ENCODE results near the gene FOCAD.

FOCAD gene

DNA sequence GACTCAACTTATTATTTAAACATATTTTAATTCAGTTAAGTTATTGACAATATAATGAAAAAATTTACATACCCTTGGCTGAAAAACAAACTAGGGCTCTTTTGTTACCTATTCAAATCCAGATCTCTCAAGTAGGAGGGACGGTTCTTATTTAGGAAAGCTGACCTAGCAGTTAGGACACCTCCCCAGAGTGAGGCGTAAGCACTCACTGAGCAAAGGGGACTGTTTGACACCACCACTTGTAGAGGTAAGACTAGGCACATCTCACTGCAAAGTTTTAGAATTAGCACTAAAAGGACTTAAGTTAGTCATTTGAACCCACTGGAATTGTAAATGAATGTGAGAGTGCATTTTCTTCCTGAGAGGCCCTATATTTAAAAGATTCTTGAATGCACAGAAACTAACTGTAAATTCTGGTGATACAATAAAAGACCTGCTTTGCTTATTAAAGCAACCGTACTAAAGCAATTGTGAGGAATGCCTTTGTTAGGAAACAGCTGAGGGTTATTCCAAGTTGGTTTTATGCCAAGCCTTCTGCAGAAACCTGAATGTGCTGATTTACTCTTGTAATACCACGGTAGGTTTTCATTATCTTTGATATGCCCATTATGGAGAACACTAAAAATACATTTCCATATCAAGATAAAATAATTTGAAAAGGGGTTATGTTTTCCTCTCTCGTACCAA is 331.2 kb downstream of the FOCAD start:
- H3K4me3 ChIP-seq (ENCODE audit: low read length) = no peak overlapping the region
- H3K4me1 ChIP-seq (ENCODE audit: control insufficient read depth, low read depth, low read length) = peaks cover 19% of the 10 kb centered on the region
- no peaks in the 10 kb centered on the region for H3K36me3 ChIP-seq (ENCODE audit: control insufficient read depth, low read depth, low read length)
- H3K9ac ChIP-seq (ENCODE audit: low read length) = no peak overlapping the region
- H3K9me3 ChIP-seq (ENCODE audit: control insufficient read depth, low read depth, low read length) = no peaks in the 10 kb centered on the region
- no peaks in the 10 kb centered on the region for H3K27me3 ChIP-seq (ENCODE audit: control insufficient read depth, insufficient read depth, low read length)
- no peak overlapping the region for H3K27ac ChIP-seq (ENCODE audit: low read length)

DNA sequence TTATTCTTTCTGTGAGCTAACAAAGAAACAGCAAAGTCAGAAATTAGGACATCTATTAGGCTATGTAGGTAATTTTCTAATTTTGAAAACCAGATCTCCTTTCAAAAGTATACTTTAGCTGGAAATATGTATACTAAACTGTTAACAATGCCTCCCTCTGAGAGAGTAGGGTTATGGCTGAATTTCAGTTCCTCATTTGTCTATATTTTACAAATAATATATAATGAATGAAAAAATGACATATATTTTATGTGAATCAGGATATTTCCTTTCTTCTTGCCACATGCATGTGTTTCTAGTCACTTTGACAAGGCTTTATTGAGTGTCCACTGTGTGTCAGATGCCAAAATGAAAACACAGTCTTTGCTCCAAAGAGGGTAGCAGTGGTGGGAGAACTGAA is 331.9 kb downstream of the FOCAD start:
- H3K9ac ChIP-seq (ENCODE audit: low read length) = no peak overlapping the region
- H3K27ac ChIP-seq (ENCODE audit: low read length) = no peak overlapping the region
- no peak overlapping the region for H3K4me3 ChIP-seq (ENCODE audit: low read length)
- no peaks in the 10 kb centered on the region for H3K27me3 ChIP-seq (ENCODE audit: control insufficient read depth, insufficient read depth, low read length)
- no peaks in the 10 kb centered on the region for H3K9me3 ChIP-seq (ENCODE audit: control insufficient read depth, low read depth, low read length)
- H3K4me1 ChIP-seq (ENCODE audit: control insufficient read depth, low read depth, low read length) = peaks cover 19% of the 10 kb centered on the region
- H3K36me3 ChIP-seq (ENCODE audit: control insufficient read depth, low read depth, low read length) = no peaks in the 10 kb centered on the region

DNA sequence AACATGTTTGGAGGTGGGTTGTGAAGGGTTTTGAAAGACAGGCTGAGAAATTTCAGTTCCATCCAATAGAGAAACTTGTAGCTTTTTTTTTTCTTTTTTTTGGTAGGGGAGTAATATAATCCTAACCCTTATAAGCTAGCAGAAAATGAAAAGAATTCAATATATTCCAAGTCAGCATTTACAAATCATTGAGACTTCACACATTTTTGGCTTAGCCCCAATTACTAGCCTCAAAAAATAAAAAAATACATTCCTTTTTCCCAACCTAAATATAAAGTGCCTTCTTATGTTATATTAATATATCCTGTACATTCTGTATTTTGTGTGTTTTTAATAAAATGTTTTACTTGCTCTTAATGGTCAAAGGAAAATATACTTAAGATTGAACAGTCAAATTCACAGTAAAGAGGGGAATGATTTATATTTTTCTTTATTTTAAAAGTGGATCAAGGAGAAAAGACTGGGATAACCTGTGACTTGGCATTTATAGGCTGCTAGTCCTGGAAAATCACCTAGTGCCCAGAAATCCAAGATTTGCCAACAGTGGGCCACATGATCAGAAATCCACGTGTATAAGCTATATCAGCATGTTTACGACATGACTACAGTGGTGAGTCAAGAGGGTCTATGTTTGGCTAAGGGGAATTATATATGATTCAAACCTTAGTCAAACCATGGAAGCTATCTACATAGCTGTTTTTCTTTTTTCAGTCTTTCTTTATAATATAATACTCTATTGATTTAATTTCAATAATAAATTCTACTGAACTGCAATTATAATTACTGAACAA is 332.8 kb downstream of the FOCAD start:
- Histone ChIP-seq H3K4me3 (ENCODE audit: low read length) (no peak overlapping the region), H3K9ac (ENCODE audit: low read length) (no peak overlapping the region), H3K27me3 (ENCODE audit: control insufficient read depth, insufficient read depth, low read length) (no peaks in the 10 kb centered on the region), H3K36me3 (ENCODE audit: control insufficient read depth, low read depth, low read length) (no peaks in the 10 kb centered on the region), H3K4me1 (ENCODE audit: control insufficient read depth, low read depth, low read length) (peaks cover 19% of the 10 kb centered on the region), H3K27ac (ENCODE audit: low read length) (no peak overlapping the region), H3K9me3 (ENCODE audit: control insufficient read depth, low read depth, low read length) (no peaks in the 10 kb centered on the region)

DNA sequence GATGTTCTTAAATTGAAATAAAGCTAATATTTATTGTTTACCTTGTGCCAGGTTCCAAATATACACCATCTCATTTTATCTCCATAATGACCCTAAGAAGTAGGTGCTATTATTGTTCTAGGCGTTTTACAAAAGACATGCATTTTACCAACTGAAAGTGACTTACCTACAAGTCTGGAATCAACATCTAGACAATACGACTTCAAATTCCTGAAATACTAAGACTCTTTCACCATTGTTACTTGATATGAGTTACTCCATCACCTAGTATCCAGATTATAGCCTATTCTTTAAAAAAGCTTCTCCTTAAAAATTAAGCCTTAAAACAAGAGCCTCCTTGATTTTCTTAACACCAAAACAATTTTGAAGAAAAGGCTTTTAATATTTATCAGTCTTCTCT is 334.1 kb downstream of the FOCAD start:
- Histone ChIP-seq H3K9me3 (ENCODE audit: control insufficient read depth, low read depth, low read length) (no peaks in the 10 kb centered on the region), H3K4me1 (ENCODE audit: control insufficient read depth, low read depth, low read length) (peaks cover 19% of the 10 kb centered on the region)

DNA sequence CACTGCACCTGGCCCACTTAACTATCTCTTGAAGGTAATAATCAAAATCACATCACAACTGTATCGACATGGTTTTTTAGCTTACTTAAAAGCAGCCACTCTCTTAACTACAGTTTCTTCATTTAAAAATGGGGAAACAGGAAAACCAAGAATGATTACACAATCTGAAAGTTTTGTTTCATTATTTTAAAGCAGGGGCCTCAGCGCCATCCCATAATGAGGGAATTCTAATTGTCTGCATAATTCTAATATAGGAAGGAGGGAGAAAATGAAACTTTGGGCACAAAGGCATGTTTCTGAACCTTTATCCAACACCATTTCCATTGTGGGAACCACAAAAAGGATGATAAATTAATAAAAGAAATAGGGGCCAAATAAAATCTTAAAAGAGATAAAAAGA is 339.8 kb downstream of the FOCAD start:
- Histone ChIP-seq H3K4me1 (ENCODE audit: control insufficient read depth, low read depth, low read length) (no peaks in the 10 kb centered on the region), H3K27ac (ENCODE audit: low read length) (no peak overlapping the region), H3K27me3 (ENCODE audit: control insufficient read depth, insufficient read depth, low read length) (no peaks in the 10 kb centered on the region), H3K9ac (ENCODE audit: low read length) (no peak overlapping the region), H3K9me3 (ENCODE audit: control insufficient read depth, low read depth, low read length) (no peaks in the 10 kb centered on the region), H3K36me3 (ENCODE audit: control insufficient read depth, low read depth, low read length) (no peaks in the 10 kb centered on the region), H3K4me3 (ENCODE audit: low read length) (no peak overlapping the region)

More for the DNA sequence above, 334.1 kb downstream of the FOCAD start:
- Histone ChIP-seq H3K4me3 (ENCODE audit: low read length) (no peak overlapping the region), H3K27ac (ENCODE audit: low read length) (no peak overlapping the region), H3K9ac (ENCODE audit: low read length) (no peak overlapping the region), H3K27me3 (ENCODE audit: control insufficient read depth, insufficient read depth, low read length) (no peaks in the 10 kb centered on the region), H3K36me3 (ENCODE audit: control insufficient read depth, low read depth, low read length) (no peaks in the 10 kb centered on the region)

DNA sequence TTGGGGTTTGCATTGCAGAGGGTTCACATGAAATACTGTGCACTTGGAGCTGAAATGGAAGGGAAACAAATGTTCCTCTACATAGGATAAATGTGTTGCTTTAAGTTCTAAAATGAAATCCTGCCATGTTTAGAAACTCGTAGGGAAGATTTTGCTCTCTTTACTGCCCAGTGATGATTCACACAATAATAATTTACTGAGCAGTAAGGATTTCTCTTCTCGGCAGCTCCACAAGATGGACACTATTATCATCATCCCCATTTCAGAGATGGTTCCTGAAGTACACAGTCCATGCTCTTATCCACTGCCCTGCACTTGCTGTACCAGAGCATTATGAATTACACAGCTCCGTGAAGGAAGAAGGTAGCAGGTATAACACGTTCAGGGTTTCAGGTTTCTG is 343.2 kb downstream of the FOCAD start:
- H3K9me3 ChIP-seq (ENCODE audit: control insufficient read depth, low read depth, low read length) = no peaks in the 10 kb centered on the region
- H3K4me3 ChIP-seq (ENCODE audit: low read length) = no peak overlapping the region
- peaks cover 4% of the 10 kb centered on the region for H3K27me3 ChIP-seq (ENCODE audit: control insufficient read depth, insufficient read depth, low read length)
- H3K9ac ChIP-seq (ENCODE audit: low read length) = no peak overlapping the region
- peaks cover 9% of the 10 kb centered on the region for H3K4me1 ChIP-seq (ENCODE audit: control insufficient read depth, low read depth, low read length)
- H3K36me3 ChIP-seq (ENCODE audit: control insufficient read depth, low read depth, low read length) = no peaks in the 10 kb centered on the region
- no peak overlapping the region for H3K27ac ChIP-seq (ENCODE audit: low read length)

DNA sequence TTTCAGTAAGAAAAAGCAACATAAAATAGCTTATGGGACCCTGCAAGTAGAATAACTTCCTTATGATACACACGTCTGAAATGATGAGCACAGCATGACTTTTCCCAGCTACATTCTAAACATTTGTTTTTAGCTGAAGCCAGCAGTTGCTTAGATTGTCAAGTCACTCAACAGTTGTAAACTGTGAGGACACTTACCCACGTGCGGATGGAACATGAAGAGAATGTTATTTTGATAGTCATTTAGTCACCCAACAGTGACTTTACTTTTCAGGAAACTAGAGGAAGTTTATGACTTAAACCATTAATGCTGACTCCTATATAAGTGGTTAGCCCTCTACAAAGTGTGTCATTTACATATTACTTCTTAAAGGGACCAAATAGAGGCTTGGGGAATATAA is 344.4 kb downstream of the FOCAD start:
- Histone ChIP-seq H3K27ac (ENCODE audit: low read length) (no peak overlapping the region), H3K4me1 (ENCODE audit: control insufficient read depth, low read depth, low read length) (peaks cover 9% of the 10 kb centered on the region), H3K9ac (ENCODE audit: low read length) (no peak overlapping the region), H3K9me3 (ENCODE audit: control insufficient read depth, low read depth, low read length) (no peaks in the 10 kb centered on the region), H3K27me3 (ENCODE audit: control insufficient read depth, insufficient read depth, low read length) (peaks cover 12% of the 10 kb centered on the region), H3K36me3 (ENCODE audit: control insufficient read depth, low read depth, low read length) (no peaks in the 10 kb centered on the region), H3K4me3 (ENCODE audit: low read length) (no peak overlapping the region)

DNA sequence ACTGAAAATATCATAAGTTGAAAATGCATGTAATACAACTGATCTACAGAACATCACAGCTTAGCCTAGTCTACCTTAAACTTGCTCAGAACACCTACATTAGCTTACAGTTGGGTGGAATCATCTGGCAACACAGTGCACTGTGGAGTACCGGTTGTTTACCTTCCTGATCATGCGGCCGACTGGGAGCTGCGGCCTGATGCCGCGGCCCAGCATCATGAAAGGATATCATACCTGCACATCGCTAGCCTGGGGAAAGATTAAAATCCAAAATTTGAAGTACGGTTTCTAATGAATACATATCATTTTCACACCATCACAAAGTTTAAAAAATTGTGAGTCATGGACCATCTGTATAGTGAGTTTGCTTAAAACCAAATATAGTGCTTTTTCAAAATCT is 345.6 kb downstream of the FOCAD start:
- no peak overlapping the region for H3K9ac ChIP-seq (ENCODE audit: low read length)
- H3K27me3 ChIP-seq (ENCODE audit: control insufficient read depth, insufficient read depth, low read length) = peaks cover 12% of the 10 kb centered on the region
- H3K4me3 ChIP-seq (ENCODE audit: low read length) = no peak overlapping the region
- H3K27ac ChIP-seq (ENCODE audit: low read length) = no peak overlapping the region
- H3K9me3 ChIP-seq (ENCODE audit: control insufficient read depth, low read depth, low read length) = no peaks in the 10 kb centered on the region
- H3K36me3 ChIP-seq (ENCODE audit: control insufficient read depth, low read depth, low read length) = no peaks in the 10 kb centered on the region
- peaks cover 9% of the 10 kb centered on the region for H3K4me1 ChIP-seq (ENCODE audit: control insufficient read depth, low read depth, low read length)

DNA sequence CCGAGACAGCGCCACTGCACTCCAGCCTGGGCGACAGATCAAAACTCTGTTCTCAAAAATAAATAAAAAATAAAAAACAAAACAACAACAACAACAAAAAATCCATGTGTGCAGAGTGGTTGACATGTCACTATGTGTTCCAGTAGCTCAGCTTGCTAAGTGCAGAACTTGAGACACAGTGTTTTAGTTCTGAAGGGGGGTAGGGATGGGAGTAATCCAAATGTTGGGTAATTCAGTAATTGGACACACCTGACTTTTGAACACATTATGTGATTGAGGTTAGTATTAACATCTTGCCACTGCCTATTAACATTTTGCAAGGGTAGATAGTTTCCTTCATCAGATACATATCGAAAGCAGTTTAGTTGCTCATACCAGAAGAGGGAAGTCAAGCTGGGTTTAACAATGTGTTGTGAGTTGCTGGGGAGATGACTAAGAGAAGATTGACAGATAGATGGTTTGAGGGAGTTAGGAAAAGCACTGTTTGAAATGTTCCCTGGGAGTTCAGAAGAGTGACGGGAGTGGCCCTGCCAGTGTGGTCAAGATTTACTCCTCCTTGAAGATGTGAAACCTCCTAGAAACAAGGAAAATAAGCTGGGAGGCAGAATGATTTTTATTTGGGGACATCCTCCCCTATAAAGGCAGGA is 346.5 kb downstream of the FOCAD start:
- H3K27me3 ChIP-seq (ENCODE audit: control insufficient read depth, insufficient read depth, low read length) = peaks cover 12% of the 10 kb centered on the region
- H3K9ac ChIP-seq (ENCODE audit: low read length) = no peak overlapping the region
- H3K36me3 ChIP-seq (ENCODE audit: control insufficient read depth, low read depth, low read length) = no peaks in the 10 kb centered on the region
- H3K4me3 ChIP-seq (ENCODE audit: low read length) = peak overlapping the region; percentile 57
- H3K27ac ChIP-seq (ENCODE audit: low read length) = no peak overlapping the region
- H3K9me3 ChIP-seq (ENCODE audit: control insufficient read depth, low read depth, low read length) = no peaks in the 10 kb centered on the region
- peaks cover 9% of the 10 kb centered on the region for H3K4me1 ChIP-seq (ENCODE audit: control insufficient read depth, low read depth, low read length)

DNA sequence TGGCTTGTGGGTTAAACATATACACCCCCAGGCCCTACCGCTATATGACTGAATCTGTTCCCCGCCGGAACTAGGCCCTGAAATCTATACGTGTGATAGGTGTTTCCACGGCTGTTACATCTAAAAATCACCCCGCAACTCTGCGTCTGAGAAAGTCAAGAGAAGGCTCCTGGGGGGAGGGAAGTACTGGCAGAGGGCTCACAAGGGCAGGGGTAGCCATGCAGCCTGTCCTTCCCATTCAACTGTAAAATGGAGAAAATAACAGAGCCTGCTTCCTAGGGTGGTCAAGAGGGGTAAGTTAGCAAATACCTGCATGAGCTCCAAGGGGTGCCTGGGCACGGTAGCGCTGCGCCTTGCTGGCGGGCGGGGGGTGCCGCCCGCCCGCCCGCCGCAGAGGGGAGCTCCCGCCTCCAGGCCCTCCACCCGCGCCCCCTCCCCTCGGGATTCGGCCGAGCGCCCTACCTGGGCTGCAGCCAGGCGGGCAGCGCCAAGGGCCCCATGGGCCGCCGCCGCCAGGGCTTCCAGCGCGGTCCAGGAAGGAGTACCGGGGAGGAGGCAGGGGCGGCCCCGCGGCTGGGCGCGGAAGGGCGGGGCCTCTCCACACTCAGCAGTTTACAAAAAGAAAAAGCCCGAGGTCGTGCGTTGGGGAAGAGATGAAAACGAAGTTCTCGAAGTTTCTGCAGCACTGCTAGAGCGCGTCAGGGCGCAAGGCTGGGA is 347.2 kb downstream of the FOCAD start, which contains the start of gene HACD4:
TSS of gene HACD4 (minus strand) at position 550 of the 717 bp plus-strand sequence. CDS start at position 500, 50 bp downstream.
- Histone ChIP-seq H3K27me3 (ENCODE audit: control insufficient read depth, insufficient read depth, low read length) (peaks cover 12% of the 10 kb centered on the region), H3K27ac (ENCODE audit: low read length) (no peak within 1 kb of the TSS), H3K4me1 (ENCODE audit: control insufficient read depth, low read depth, low read length) (peaks cover 9% of the 10 kb centered on the region), H3K9ac (ENCODE audit: low read length) (peak within 1 kb of the TSS; percentile 11), H3K4me3 (ENCODE audit: low read length) (peak within 1 kb of the TSS; percentile 57), H3K9me3 (ENCODE audit: control insufficient read depth, low read depth, low read length) (no peaks in the 10 kb centered on the region), H3K36me3 (ENCODE audit: control insufficient read depth, low read depth, low read length) (no peaks in the 10 kb centered on the region)

DNA sequence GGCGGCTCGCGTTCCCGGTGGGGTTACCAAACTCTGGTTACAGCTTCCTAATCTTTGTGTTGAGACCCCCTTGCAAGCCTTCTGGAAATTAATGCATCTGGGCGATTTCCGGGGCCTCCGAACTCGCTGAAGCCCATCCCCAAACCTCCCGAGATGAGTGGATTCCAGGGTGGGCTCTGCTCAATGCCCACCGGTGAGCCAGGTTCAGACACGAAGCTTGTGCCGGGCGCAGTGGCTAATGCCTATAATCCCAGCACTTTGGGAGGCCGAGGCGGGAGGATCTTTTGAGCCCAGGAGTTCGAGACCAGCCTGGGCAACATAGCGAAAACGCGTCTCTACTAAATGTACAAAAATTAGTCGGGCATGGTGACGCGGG is 347.7 kb downstream of the FOCAD start:
- H3K4me3 ChIP-seq (ENCODE audit: low read length) = peak overlapping the region; percentile 57

More for the DNA sequence above, 347.7 kb downstream of the FOCAD start:
- no peaks in the 10 kb centered on the region for H3K36me3 ChIP-seq (ENCODE audit: control insufficient read depth, low read depth, low read length)
- H3K4me1 ChIP-seq (ENCODE audit: control insufficient read depth, low read depth, low read length) = peaks cover 13% of the 10 kb centered on the region
- peak overlapping the region; percentile 11 for H3K9ac ChIP-seq (ENCODE audit: low read length)
- H3K27me3 ChIP-seq (ENCODE audit: control insufficient read depth, insufficient read depth, low read length) = peaks cover 12% of the 10 kb centered on the region
- H3K9me3 ChIP-seq (ENCODE audit: control insufficient read depth, low read depth, low read length) = no peaks in the 10 kb centered on the region
- H3K27ac ChIP-seq (ENCODE audit: low read length) = no peak overlapping the region
